GM10248 (cell line): ENCODE results near the gene SNX5.

Experiments used
- CTCF ChIA-PET: fragments of 300-600 bp; sonication (Branson Sonifier 250); formaldehyde crosslinking; extraction: SDS; loops from one replicate; lab custom pipeline; 2021; ENCODE audit warnings: antibody characterized with exemption; lab: Yijun Ruan, JAX
- POLR2A ChIA-PET: fragments of 350-650 bp; sonication (Branson Sonifier 250); formaldehyde crosslinking; extraction: SDS; loops from one replicate; lab custom pipeline; 2020; ENCODE audit warnings: antibody characterized with exemption; lab: Yijun Ruan, JAX
- DNase-seq: peaks from one replicate; pipeline ENCODE4 v3.0.0; 2012; ENCODE audit errors: extremely low spot score
- TF ChIP-seq, protein P1 (sequence below): IDR thresholded peaks from 2 replicates; pipeline ENCODE4 v1.5.1; 2012; ENCODE audit warnings: mild to moderate bottlenecking, low read depth; ENCODE audit errors: extremely low read depth, missing control alignments, control extremely low read depth

Gene SNX5

DNA sequence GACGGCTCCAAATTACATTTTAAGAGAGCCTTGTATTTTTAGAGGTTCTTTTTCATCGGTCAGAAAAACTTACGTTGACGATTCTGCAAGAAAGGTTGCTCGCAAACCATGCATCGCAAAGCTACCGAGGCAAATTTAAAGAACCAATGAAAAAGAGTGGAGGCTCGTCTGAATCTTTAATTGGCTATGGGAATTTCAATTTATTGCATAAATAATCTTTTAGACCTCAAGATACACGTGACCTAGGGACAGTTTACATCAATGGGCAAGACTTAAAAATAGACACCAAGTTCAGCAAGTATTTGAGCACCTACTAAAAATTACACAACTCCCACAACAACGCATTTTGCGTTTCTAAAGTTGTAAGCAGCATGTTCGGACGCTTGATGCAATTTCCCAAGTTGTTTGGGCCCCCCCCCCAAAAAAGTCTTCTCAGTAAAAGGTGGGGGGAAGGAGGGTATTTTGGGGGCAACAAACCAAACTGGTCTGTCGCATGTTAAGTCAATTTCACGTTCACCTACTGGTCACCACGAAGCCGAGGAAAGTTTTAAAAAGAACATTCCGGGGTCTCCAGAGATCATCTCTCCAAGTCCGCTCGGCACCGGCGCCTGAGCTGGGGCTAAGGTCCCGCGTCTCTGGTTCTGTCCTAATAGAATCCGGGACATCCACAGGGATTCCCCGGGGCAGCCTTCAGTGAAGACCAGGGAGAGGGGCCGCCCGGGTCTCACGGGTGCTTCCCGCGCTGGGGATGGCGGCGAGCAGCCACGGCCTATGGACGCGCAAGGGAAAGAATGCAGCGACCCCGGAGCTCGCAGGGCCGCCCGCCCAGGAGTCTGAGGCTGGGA, 851 bp downstream of the SNX5 start:
- ChIA-PET POLR2A (interaction anchor here (0.9 to 2.5 kb wide), 4 partner anchors 9 to 286 kb away, joined by 4 to 12 read pairs (median 8); partner anchors contain the start of gene RRBP1), CTCF (interaction anchor here (0.7 to 7.9 kb wide), 6 partner anchors 12 to 285 kb away, joined by 3 to 69 read pairs (median 4); partner anchors contain the start of gene RRBP1)
- DNase-seq, result no peak
- TF ChIP-seq, protein P1, sequence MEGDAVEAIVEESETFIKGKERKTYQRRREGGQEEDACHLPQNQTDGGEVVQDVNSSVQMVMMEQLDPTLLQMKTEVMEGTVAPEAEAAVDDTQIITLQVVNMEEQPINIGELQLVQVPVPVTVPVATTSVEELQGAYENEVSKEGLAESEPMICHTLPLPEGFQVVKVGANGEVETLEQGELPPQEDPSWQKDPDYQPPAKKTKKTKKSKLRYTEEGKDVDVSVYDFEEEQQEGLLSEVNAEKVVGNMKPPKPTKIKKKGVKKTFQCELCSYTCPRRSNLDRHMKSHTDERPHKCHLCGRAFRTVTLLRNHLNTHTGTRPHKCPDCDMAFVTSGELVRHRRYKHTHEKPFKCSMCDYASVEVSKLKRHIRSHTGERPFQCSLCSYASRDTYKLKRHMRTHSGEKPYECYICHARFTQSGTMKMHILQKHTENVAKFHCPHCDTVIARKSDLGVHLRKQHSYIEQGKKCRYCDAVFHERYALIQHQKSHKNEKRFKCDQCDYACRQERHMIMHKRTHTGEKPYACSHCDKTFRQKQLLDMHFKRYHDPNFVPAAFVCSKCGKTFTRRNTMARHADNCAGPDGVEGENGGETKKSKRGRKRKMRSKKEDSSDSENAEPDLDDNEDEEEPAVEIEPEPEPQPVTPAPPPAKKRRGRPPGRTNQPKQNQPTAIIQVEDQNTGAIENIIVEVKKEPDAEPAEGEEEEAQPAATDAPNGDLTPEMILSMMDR, result no peak

DNA sequence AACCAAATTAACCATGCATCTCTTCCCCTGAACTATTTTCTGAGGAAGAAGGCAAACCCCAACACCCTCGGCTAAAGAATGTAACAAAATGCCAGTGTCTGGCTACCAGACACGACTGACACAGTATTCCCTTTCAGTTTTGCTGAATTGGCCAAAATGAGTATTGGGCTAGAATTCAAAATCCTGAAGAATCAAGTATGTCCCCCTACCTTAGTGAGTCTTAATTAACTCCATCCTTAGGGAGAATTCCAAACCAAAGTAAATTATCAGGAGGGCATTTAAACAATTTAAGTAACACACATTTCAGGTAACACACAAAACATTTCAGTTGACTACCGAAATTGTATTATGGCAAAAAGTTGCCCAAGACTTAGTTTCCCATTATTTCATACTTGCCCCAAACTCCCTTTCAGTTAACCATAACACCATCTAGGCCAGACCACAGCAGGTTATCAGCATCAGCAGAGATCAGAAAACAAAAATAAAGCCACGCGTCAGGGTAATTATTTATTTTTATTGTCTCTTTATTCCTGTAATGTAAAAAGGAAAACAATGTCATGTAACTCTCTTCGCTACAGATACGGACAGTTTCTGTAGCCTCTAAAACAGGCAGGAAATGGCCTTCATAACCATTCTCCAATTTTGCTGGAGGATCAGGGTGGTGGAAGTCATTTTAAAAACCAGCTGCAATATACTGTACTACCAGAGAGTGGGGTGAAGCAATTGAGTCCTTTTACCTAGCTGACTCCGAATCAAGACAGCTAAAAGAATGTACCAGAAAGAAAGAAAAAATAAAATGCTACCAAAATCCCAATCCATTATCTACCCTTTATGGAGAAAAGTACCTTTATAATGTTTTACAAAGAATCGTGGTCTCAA, 1.9 kb downstream of the SNX5 start:
- ChIA-PET CTCF (interaction anchor here (0.7 to 7.9 kb wide), 7 partner anchors 11 to 284 kb away, joined by 3 to 69 read pairs (median 4); partner anchors contain the start of gene RRBP1), POLR2A (interaction anchor here (0.7 to 1.9 kb wide), 5 partner anchors 11 to 313 kb away, joined by 4 to 12 read pairs (median 8); partner anchors contain the start of gene RRBP1)
- TF ChIP-seq, protein P1, result no peak
- DNase-seq, result no peak

DNA sequence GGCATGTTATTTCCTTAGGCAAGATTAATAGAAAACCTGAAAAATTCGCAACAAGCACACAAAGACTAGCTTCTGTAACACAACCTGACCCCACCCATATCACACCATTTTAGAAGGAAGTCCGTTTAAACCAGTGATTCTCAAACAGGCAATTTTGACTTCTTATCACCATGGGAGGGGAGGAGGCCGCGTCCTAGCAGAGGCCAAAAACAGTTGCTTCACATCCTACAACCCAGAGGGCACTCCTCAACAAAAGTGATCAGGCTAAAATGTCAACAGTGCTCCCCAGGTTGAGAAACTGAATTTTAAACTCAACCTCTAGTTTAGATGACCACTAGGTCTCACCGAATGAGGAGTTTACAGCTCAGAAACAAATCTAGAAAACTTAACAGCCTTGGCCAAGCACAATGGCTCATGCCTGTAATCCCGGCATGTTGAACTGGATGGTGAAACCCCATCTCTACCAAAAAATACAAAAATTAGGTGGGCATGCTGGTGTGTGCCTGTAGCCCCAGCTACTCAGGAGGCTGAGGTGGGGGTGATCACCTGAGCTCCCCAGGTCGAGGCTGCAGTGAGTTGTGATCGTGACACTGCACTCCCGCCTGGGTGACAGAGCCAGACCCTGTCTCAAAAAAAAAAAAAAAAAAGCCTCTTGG, 3.4 kb downstream of the SNX5 start:
- ChIA-PET POLR2A (interaction anchor here (0.7 to 1.9 kb wide), 5 partner anchors 9 to 286 kb away, joined by 5 to 12 read pairs (median 7); partner anchors contain the start of gene RRBP1), CTCF (interaction anchor here (0.9 to 7.9 kb wide), 10 partner anchors 9 to 285 kb away, joined by 3 to 69 read pairs (median 4); partner anchors contain the start of gene RRBP1)
- no peak for DNase-seq

DNA sequence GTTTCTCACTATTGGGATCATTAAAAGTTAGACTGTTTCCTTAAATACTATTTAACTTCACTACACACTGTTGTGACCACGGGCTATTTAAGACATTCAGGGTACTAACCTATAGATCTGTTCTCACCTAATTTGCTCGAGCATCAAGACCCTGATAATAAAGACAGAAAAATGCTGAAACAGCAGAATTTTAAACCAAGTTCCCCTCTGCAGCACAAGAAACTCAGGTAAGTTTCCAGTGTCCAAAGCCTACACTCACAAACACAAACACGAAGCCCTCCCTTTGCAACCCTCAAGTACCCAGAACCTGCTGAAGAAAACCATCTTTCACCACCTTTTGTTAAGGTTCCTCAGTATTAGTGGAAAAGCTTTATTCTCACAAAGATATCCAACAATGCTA, 4.0 kb downstream of the SNX5 start:
- TF ChIP-seq, protein P1, result no peak
- no peak for DNase-seq
- POLR2A ChIA-PET, result interaction anchor here (1.8 to 1.9 kb wide), 2 partner anchors 9 to 282 kb away, joined by 8 to 12 read pairs; partner anchors contain the start of gene RRBP1
- CTCF ChIA-PET, result interaction anchor here (0.9 to 7.9 kb wide), 9 partner anchors 8 to 284 kb away, joined by 3 to 69 read pairs (median 4); partner anchors contain the start of gene RRBP1

More for the DNA sequence above, 3.4 kb downstream of the SNX5 start:
- TF ChIP-seq, protein P1, result no peak

DNA sequence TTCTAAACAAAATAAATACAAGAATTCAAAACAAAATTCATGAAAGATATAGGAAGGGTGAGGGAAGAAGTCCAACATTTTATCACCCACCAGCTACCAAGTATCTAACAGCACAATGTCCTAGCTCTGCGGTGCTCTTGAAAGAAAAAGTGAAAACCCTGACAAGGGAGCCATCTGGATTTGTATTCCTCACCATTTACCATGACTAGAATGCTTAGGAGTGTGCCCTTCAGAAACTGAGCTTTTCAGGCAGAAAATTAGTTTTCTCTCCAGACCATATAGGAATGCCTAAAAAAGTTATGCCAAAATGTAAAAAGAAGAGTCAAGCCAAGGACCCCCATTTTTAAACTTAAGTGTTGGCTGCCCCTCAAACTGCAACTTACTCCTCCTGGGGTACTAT, 4.5 kb downstream of the SNX5 start:
- ChIA-PET POLR2A (no interaction called here), CTCF (interaction anchor here (1.1 to 4.4 kb wide), 4 partner anchors 21 to 32 kb away, joined by 3 to 21 read pairs (median 6); no protein-coding TSS in a partner anchor)
- TF ChIP-seq, protein P1, result no peak
- no peak for DNase-seq
